Left kidney (tissue), 2 donors: ENCODE results near the gene RDH14. TPM values are rescaled to one million over a fixed set of nuclear protein-coding genes. Genes with fewer than 3 reads are reported as not detected.

Experiments used
- DNase-seq: peaks from one replicate; pipeline ENCODE4 v3.0.0-alpha.2; 2013
- polyA plus RNA-seq: library from polyadenylated mRNA; unstranded; fragments of 120-200 nt; gene quantifications from one replicate; pipeline ENCODE4 v1.2.1, GENCODE V29; 2013; ENCODE audit not compliant: insufficient read length

The RDH14 gene
- polyA plus RNA-seq, 1 donor = 38.9 TPM

- DNase-seq = no peak
These were observed 20.2 kb upstream of the RDH14 start for GRCh38 chr2:18580606-18581005.

- DNase-seq = no peak
These were observed 17.6 kb upstream of the RDH14 start for GRCh38 chr2:18578033-18578432.

GRCh38 chr2:18566145-18566769, 5.8 kb upstream of the RDH14 start:
- DNase-seq = no peak

- no peak for DNase-seq
These were observed 288 bp upstream of the RDH14 start for GRCh38 chr2:18560797-18561085.

- DNase-seq = no peak
These were observed 872 bp downstream of the RDH14 start for GRCh38 chr2:18559531-18560030.

GRCh38 chr2:18558458-18558857, 2.0 kb downstream of the RDH14 start:
- no peak for DNase-seq

GRCh38 chr2:18557121-18557520, 3.3 kb downstream of the RDH14 start:
- no peak for DNase-seq

- no peak for DNase-seq
These were observed 7.9 kb downstream of the RDH14 start for GRCh38 chr2:18552351-18553077.

GRCh38 chr2:18551623-18552022, 8.8 kb downstream of the RDH14 start:
- no peak for DNase-seq

- no peak for DNase-seq
These were observed 9.3 kb downstream of the RDH14 start for GRCh38 chr2:18551169-18551568.

- no peak for DNase-seq
These were observed 10.0 kb downstream of the RDH14 start for GRCh38 chr2:18550433-18550832.

- DNase-seq = no peak
These were observed 11.4 kb downstream of the RDH14 start for GRCh38 chr2:18549083-18549482.

- no peak for DNase-seq
These were observed 11.8 kb downstream of the RDH14 start for GRCh38 chr2:18548621-18549020.

GRCh38 chr2:18546567-18546966, 13.9 kb downstream of the RDH14 start:
- DNase-seq = no peak

GRCh38 chr2:18545384-18545783, 15.1 kb downstream of the RDH14 start:
- no peak for DNase-seq

GRCh38 chr2:18544171-18544570, 16.3 kb downstream of the RDH14 start:
- DNase-seq = no peak

- no peak for DNase-seq
These were observed 19.6 kb downstream of the RDH14 start for GRCh38 chr2:18540872-18541271.

GRCh38 chr2:18536697-18537096, 23.8 kb downstream of the RDH14 start:
- DNase-seq = no peak

GRCh38 chr2:18536100-18536499, 24.4 kb downstream of the RDH14 start:
- DNase-seq = no peak

GRCh38 chr2:18531194-18531593, 29.3 kb downstream of the RDH14 start:
- no peak for DNase-seq

- DNase-seq = no peak
These were observed 32.6 kb downstream of the RDH14 start for GRCh38 chr2:18527822-18528221.

GRCh38 chr2:18527326-18527725, 33.1 kb downstream of the RDH14 start:
- DNase-seq = no peak

GRCh38 chr2:18526429-18526828, 34.0 kb downstream of the RDH14 start:
- DNase-seq = no peak

- DNase-seq = no peak
These were observed 34.6 kb downstream of the RDH14 start for GRCh38 chr2:18525852-18526251.
